Hepatic stellate cell (primary cell): ENCODE measurements around the gene TRPT1.

Source experiments
- DNase-seq: peaks from one replicate; pipeline ENCODE4 v3.0.0; 2011; ENCODE audit warnings: low spot score

The TRPT1 gene

GRCh38 chr11:64245401-64245796, 19.4 kb upstream of the TRPT1 start:
- no peak for DNase-seq

GRCh38 chr11:64244966-64245365, 19.0 kb upstream of the TRPT1 start:
- no peak for DNase-seq

- DNase-seq, result no peak
These were observed 18.1 kb upstream of the TRPT1 start for GRCh38 chr11:64244107-64244506.

- no peak for DNase-seq
These were observed 17.4 kb upstream of the TRPT1 start for GRCh38 chr11:64243236-64243854.

- peak; percentile 66 for DNase-seq
These were observed 15.7 kb upstream of the TRPT1 start for GRCh38 chr11:64241491-64242374.

GRCh38 chr11:64241241-64241490, 15.2 kb upstream of the TRPT1 start:
- DNase-seq, result peak; percentile 97

GRCh38 chr11:64240435-64241240, 14.7 kb upstream of the TRPT1 start, which contains the start of gene FKBP2:
TSS of gene FKBP2 (plus strand) at chr11:64241095. CDS start at chr11:64242388, 1,293 bp downstream.
- peak; percentile 99 for DNase-seq

- no peak for DNase-seq
These were observed 13.9 kb upstream of the TRPT1 start for GRCh38 chr11:64239662-64240434.

- no peak for DNase-seq
These were observed 13.0 kb upstream of the TRPT1 start for GRCh38 chr11:64238999-64239398.

- no peak for DNase-seq
These were observed 12.1 kb upstream of the TRPT1 start for GRCh38 chr11:64238076-64238475.

- no peak for DNase-seq
These were observed 11.5 kb upstream of the TRPT1 start for GRCh38 chr11:64237484-64237951.

GRCh38 chr11:64235437-64236161, 9.6 kb upstream of the TRPT1 start:
- no peak for DNase-seq

GRCh38 chr11:64234647-64235379, 8.8 kb upstream of the TRPT1 start:
- peak; percentile 51 for DNase-seq

- DNase-seq, result peak; percentile 69
These were observed 8.1 kb upstream of the TRPT1 start, which contains the start of gene VEGFB for GRCh38 chr11:64233913-64234586. TSS of gene VEGFB (plus strand) at chr11:64234584. CDS start at chr11:64234834, 250 bp downstream.

- no peak for DNase-seq
These were observed 7.0 kb upstream of the TRPT1 start for GRCh38 chr11:64232967-64233315.

GRCh38 chr11:64232182-64232966, 6.4 kb upstream of the TRPT1 start:
- DNase-seq, result no peak

GRCh38 chr11:64231546-64231945, 5.6 kb upstream of the TRPT1 start:
- no peak for DNase-seq

GRCh38 chr11:64230985-64231365, 5.0 kb upstream of the TRPT1 start:
- no peak for DNase-seq
